ENCODE measurements around the gene GUK1. TPM values are rescaled to one million over a fixed set of nuclear protein-coding genes. Genes with fewer than 3 reads are reported as not detected.

Gene GUK1
- total and polyA plus RNA-seq, 7 donors: 90.2 to 271 (median 122) TPM

GRCh38 chr1:228148935-228149405 lies 8.9 kb downstream of the GUK1 start:
- intact Hi-C loops (cut with DNase I): no loop called here
- peak overlapping the region; percentile 38 for H3K27ac ChIP-seq
- no peaks in the 10 kb centered on the region for H3K27me3 ChIP-seq (ENCODE audit: insufficient read depth in 3 of 3, low read length in 2 of 3)
- no peaks in the 10 kb centered on the region for H3K9me3 ChIP-seq
- H3K36me3 ChIP-seq (ENCODE audit: insufficient read depth in 1 of 2, low read depth in 1 of 2): peaks cover 7 to 41% of the 10 kb centered on the region in 2 donors
- WGBS, 3 donors: 69 to 76% (median 75%) methylated on average over 8 of the region's 8 CpGs
- H3K4me1 ChIP-seq: no peaks in the 10 kb centered on the region
- TF ChIP-seq CTCF (IDR thresholded peaks at IDR 0.05): no peak
- DNase-seq (peak in 1 of 2 donors; percentile 46), ATAC-seq (no peak)
- no peak overlapping the region for H3K4me3 ChIP-seq

- intact Hi-C loops (cut with DNase I): no loop called here
- DNase-seq (peak in 1 of 2 donors; percentile 66), ATAC-seq (peak; percentile 13 to 44 (median 22))
- Histone ChIP-seq H3K27ac (peak within 1 kb of the TSS; percentile 38), H3K4me3 (peak within 1 kb of the TSS; percentile 27), H3K9me3 (no peaks in the 10 kb centered on the region), H3K36me3 (ENCODE audit: insufficient read depth in 1 of 2, low read depth in 1 of 2) (peaks cover 7 to 41% of the 10 kb centered on the region in 2 donors), H3K4me1 (no peaks in the 10 kb centered on the region), H3K27me3 (ENCODE audit: insufficient read depth in 3 of 3, low read length in 2 of 3) (no peaks in the 10 kb centered on the region)
- TF ChIP-seq CTCF (IDR thresholded peaks at IDR 0.05): no peak
- 58 to 73% (median 66%) methylated on average over 11 to 17 of the region's 17 CpGs for WGBS, 3 donors
These were observed 9.5 kb downstream of the GUK1 start, which contains the start of gene GJC2 for GRCh38 chr1:228149406-228150119. TSS of gene GJC2 (plus strand) at chr1:228149930. CDS start at chr1:228157759, 7,829 bp downstream.

DNA sequence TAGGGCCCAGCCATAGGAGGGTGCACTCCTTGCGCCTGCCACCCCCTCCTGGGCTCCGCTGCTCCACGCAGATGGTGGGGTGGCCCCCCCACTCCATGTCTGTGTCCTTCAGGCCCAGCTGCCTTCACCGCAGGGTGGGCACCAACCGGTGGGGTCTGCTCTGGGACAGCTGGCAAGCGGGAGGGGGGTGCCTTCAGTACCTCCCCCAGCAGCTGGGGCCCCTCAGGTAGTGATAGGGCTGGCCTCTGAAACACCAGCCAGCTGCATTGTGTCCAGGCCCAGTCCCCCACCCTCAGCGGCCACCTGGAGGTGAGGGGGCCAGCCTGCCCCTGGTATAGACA lies 10.0 kb downstream of the GUK1 start:
- ATAC-seq (peak in 1 of 4 donors; percentile 6), DNase-seq (peak in 1 of 2 donors; percentile 52)
- H3K4me1 ChIP-seq: no peaks in the 10 kb centered on the region

GRCh38 chr1:228150461-228151179 lies 10.5 kb downstream of the GUK1 start:
- Histone ChIP-seq H3K27me3 (ENCODE audit: insufficient read depth in 3 of 3, low read length in 2 of 3) (no peaks in the 10 kb centered on the region), H3K4me3 (no peak overlapping the region), H3K9me3 (no peaks in the 10 kb centered on the region), H3K4me1 (no peaks in the 10 kb centered on the region), H3K27ac (no peak overlapping the region), H3K36me3 (ENCODE audit: insufficient read depth in 1 of 2, low read depth in 1 of 2) (peaks cover 7 to 38% of the 10 kb centered on the region in 2 donors)
- 38 to 54% (median 44%) methylated on average over 13 to 17 of the region's 17 CpGs for WGBS, 3 donors
- DNase-seq (peak; percentile 73 to 78), ATAC-seq (peak; percentile 22 to 42 (median 32))
- no peak for TF ChIP-seq CTCF (IDR thresholded peaks at IDR 0.05)
- intact Hi-C loops (cut with DNase I): no loop called here

More for the DNA sequence above, 10.0 kb downstream of the GUK1 start:
- no peak for TF ChIP-seq CTCF (IDR thresholded peaks at IDR 0.05)
- H3K27ac ChIP-seq: peak overlapping the region; percentile 38
- no peaks in the 10 kb centered on the region for H3K27me3 ChIP-seq (ENCODE audit: insufficient read depth in 3 of 3, low read length in 2 of 3)
- intact Hi-C loops (cut with DNase I): no loop called here
- H3K36me3 ChIP-seq (ENCODE audit: insufficient read depth in 1 of 2, low read depth in 1 of 2): peaks cover 7 to 41% of the 10 kb centered on the region in 2 donors
- WGBS, 3 donors: 71 to 76% (median 71%) methylated on average over 6 to 7 of the region's 7 CpGs
- H3K9me3 ChIP-seq: no peaks in the 10 kb centered on the region
- H3K4me3 ChIP-seq: peak overlapping the region; percentile 27

Data from psoas muscle (tissue), 8 donors.